Stimulated activated CD4-positive, alpha-beta T cell treated with anti-CD3 and anti-CD28 coated beads, Interleukin-12 subunit alpha, Interleukin-12 subunit beta, amount 100 ng/mL, for 4 hours (primary cell): Measurements from ENCODE around the gene ECE2.
A peak's percentile ranks its signal among the peaks of the same experiment; 100 is the strongest.

Experiments
- DNase-seq: peaks from one replicate; pipeline ENCODE4 v3.0.0-alpha.2; 2020

Gene ECE2

DNA sequence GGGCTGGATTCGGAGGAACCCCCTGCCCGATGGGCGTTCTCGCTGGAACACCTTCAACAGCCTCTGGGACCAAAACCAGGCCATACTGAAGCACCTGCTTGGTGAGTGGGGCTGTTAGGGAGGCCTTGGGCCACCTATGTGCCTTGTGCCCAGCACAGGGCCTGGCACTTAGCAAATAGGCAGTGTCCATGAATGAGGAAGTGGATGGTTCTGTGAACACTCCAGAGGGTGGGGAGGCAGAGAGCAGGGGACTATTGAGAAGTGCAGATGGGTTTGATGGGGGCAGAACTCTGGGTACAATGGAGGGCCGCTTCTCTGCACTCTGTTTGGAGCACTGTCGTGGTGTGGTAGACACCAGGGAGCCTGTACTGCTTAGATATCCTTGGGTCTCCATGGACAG, 1.5 kb downstream of the ECE2 start:
- no peak for DNase-seq

- DNase-seq, result no peak
These were observed 7.1 kb downstream of the ECE2 start for GRCh38 chr3:184282941-184283340.

GRCh38 chr3:184283681-184284080, 7.9 kb downstream of the ECE2 start:
- DNase-seq, result no peak

GRCh38 chr3:184284696-184285095, 8.9 kb downstream of the ECE2 start:
- no peak for DNase-seq

- peak; percentile 63 for DNase-seq
These were observed 13.7 kb downstream of the ECE2 start for GRCh38 chr3:184289426-184289938.

DNA sequence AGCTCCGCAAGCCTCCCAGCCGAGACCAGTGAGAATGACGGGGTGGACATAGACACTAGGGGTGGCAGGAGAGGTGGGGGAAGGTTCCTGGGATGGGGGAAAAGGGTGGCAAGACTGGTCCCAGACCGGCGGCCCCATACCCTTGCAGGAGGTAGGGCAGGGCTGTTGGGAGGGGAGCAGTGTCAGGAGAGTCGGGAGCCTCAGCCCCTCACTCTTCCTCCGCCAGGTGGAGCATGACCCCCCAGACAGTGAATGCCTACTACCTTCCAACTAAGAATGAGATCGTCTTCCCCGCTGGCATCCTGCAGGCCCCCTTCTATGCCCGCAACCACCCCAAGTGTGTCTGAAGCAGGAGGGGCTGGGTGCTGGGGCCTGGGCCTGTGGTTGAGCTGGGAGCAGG, 14.5 kb downstream of the ECE2 start:
- DNase-seq, result no peak

DNA sequence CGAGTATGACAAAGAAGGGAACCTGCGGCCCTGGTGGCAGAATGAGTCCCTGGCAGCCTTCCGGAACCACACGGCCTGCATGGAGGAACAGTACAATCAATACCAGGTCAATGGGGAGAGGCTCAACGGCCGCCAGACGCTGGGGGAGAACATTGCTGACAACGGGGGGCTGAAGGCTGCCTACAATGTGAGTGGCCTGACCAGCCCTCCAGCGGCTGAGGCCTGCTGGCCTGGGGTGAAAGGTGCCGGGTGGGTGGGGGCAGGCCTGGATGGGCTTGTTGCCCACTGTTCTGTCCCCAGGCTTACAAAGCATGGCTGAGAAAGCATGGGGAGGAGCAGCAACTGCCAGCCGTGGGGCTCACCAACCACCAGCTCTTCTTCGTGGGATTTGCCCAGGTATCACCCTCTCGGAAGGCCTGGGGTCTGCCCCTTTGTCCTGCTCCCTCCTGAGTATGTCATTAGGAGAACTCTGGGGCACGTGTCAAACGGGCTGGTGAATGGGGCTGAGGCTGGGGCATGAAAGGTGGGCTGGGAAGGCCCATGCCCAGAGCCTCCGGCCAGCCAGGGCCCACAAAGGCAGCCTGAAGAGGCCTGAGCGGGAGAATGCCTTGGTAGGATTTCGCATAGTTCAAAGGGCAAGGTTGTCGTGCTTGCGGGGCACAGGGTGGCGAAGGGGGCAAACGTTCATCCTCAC, 15.4 kb downstream of the ECE2 start:
- no peak for DNase-seq

GRCh38 chr3:184291738-184292445, 16.1 kb downstream of the ECE2 start:
- DNase-seq, result no peak

- DNase-seq, result no peak
These were observed 19.9 kb downstream of the ECE2 start for GRCh38 chr3:184295771-184296170.

GRCh38 chr3:184296616-184297015, 20.8 kb downstream of the ECE2 start:
- no peak for DNase-seq

GRCh38 chr3:184298759-184299487, 23.1 kb downstream of the ECE2 start, which contains the start of gene PSMD2:
Gene PSMD2, plus strand, starts transcription at chr3:184299241. Its CDS starts 26 bp downstream, at chr3:184299267.
- peak; percentile 98 for DNase-seq

DNA sequence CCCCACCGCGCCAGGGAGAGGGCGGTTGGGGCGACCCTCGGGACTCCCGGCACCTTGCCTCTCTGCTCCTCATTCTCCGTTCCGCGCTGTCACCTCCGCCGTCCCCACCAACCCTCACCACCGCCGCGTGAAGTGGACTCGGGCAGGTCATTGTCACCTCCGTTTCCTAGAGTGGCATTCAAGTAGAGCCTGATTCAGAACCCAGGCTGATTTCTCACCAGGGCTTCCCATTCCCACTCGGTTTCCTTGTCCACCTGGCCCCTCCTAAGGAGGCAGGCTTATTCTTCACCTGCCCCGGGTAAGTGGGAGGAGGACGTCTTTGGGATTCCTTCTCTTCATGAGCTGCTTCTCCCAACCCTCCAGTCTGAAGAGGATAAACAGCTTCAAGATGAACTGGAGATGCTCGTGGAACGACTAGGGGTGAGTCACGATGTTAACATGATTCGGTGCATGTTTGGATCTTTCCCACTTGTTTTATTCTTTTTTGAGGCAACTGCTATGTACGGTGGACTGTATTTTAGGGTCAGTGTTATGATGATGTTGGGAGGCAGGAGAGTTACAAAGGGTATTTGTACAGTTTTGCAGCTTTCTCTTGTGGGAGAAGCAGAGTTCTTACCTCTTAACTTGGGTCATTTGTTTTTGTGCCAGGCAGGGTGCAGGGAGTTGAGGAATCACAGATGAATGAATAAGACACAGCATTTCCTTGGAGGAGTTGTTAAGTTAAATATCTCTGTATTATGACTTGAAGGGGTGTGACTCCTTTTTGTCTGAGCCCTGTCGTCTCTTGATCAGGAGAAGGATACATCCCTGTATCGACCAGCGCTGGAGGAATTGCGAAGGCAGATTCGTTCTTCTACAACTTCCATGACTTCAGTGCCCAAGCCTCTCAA, 23.9 kb downstream of the ECE2 start:
- no peak for DNase-seq

DNA sequence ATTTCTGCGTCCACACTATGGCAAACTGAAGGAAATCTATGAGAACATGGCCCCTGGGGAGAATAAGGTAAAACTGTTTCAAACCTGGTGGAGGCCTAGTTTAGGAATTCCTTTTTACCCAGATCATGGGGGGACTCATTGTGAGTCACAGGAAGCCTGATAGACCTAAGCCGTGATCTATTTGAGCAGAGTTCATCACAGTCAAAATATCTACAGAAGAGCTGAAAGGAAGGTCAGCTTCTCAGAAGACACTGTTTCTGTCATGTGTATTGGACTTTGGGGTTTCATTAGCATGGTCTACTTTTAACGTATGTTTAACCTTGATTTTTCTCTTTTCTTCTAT, 24.5 kb downstream of the ECE2 start:
- no peak for DNase-seq

DNA sequence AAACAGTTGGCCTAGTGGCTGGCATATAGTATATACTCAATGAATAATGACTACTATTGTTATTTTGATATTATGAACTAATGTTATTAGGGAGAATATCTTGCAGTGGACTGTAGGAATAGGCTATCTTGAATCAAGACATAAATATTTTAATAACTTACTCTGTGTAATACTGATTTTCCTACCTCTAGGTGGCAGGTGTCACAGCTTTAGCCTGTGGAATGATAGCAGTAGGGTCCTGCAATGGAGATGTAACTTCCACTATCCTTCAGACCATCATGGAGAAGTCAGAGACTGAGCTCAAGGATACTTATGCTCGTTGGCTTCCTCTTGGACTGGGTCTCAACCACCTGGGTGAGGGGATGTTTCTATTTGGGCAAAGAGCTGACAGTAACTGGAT, 29.8 kb downstream of the ECE2 start:
- no peak for DNase-seq

- no peak for DNase-seq
These were observed 30.6 kb downstream of the ECE2 start for GRCh38 chr3:184306341-184306972.

GRCh38 chr3:184307915-184308314, 32.1 kb downstream of the ECE2 start:
- no peak for DNase-seq

GRCh38 chr3:184308744-184309143, 32.9 kb downstream of the ECE2 start:
- DNase-seq, result no peak

- DNase-seq, result no peak
These were observed 35.8 kb downstream of the ECE2 start for GRCh38 chr3:184311633-184312032.

DNA sequence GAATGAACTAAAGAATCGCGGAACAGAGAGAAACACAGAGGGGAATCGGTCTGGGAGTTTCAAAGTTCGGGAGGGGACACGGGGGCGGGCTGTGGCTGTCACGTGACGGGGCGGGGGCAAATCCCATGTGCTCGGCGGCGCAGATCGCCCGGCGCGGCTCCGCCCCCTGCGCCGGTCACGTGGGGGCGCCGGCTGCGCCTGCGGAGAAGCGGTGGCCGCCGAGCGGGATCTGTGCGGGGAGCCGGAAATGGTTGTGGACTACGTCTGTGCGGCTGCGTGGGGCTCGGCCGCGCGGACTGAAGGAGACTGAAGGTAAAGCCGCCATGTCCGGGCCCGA, 38.5 kb downstream of the ECE2 start, which contains the start of gene EIF4G1:
EIF4G1 (plus strand) TSS at position 244 of the 337 bp plus-strand sequence. CDS start 1,191 bp downstream, outside the sequence.
- DNase-seq, result peak; percentile 93

DNA sequence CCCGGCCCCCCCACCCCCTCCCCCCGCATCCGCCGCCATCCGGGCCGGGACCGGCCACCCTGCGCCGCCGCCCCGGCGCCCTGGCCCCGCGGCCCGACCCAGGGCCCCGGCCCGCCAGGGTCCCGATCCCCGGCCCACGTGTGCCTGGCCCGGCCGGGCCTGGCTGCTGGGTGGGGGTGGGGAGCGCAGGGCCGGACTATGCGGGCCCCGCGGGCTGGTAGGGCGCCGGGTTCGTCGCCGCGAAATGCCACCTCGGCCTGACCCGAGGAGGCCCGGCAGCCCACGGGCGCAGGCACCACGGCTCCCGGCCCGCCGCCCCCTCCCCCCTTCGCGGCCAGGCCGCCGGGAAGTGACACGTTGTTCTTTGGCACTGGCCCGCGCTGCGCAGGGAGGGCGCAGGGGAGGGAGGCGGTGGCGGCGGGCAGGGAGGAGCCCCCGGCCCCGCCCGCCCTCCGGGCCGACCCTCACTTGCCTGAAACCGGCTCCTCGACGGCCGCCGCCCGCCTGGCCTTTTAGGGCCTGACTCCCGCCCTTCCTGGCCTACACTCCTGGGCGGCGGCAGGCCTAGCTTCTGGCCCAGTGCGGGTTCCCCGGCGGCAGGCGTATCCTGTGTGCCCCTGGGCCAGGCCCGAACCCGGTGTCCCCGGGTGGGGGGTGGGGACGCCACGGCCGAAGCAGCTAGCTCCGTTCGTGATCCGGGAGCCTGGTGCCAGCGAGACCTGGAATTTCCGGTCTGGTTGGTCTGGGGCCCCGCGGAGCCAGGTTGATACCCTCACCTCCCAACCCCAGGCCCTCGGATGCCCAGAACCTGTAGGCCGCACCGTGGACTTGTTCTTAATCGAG, 39.1 kb downstream of the ECE2 start:
- DNase-seq, result peak; percentile 61

GRCh38 chr3:184315543-184315867, 39.7 kb downstream of the ECE2 start:
- no peak for DNase-seq
